ENCODE results near the gene PFDN6.

- no peak for TF ChIP-seq CTCF (IDR thresholded peaks at IDR 0.05)
- TF ChIP-seq POLR2A (IDR thresholded peaks at IDR 0.05), result no peak
These were observed 449 bp downstream of the PFDN6 start for GRCh38 chr6:33289784-33290315.
